Astrocyte (in vitro differentiated cells and primary cell): ENCODE results near the gene CIAO2B. TPM values are rescaled to one million over a fixed set of nuclear protein-coding genes. Genes with fewer than 3 reads are reported as not detected.

Source experiments
- DNase-seq: peaks from one replicate; pipeline ENCODE4 v3.0.0-alpha.2; 2010; ENCODE audit warnings: low read depth
- FAIRE-seq: peaks from 2 replicates; lab custom pipeline; 2011; peaks lifted over from hg19 to GRCh38; lab: Jason Lieb, UNC
- H2AFZ ChIP-seq: 2 replicates; pipeline ENCODE4 v1.6.0; 2012; ENCODE audit warnings: low read depth, low read length, inconsistent platforms
- H3K27ac ChIP-seq: 2 replicates; pipeline ENCODE4 v1.5.1; 2011; ENCODE audit warnings: low read depth, low read length, inconsistent platforms
- H3K27me3 ChIP-seq: 2 replicates; pipeline ENCODE4 v1.6.0; 2011; ENCODE audit warnings: low read length, inconsistent platforms; ENCODE audit not compliant: insufficient read depth
- H3K36me3 ChIP-seq: 2 replicates; pipeline ENCODE4 v1.5.1; 2011; ENCODE audit warnings: low read length, inconsistent platforms; ENCODE audit not compliant: insufficient read depth
- H3K4me1 ChIP-seq: 2 replicates; pipeline ENCODE4 v1.5.1; 2011; ENCODE audit warnings: low read length, inconsistent platforms; ENCODE audit not compliant: insufficient read depth
- H3K4me2 ChIP-seq: 2 replicates; pipeline ENCODE4 v1.6.0; 2012; ENCODE audit warnings: low read length, inconsistent platforms
- H3K4me3 ChIP-seq: 2 replicates; pipeline ENCODE4 v1.5.1; 2011; ENCODE audit warnings: low read depth, mild to moderate bottlenecking, low read length, inconsistent platforms; ENCODE audit not compliant: insufficient read depth
- H3K79me2 ChIP-seq: 2 replicates; pipeline ENCODE4 v1.6.0; 2012; ENCODE audit warnings: mild to moderate bottlenecking, low read length, inconsistent platforms; ENCODE audit not compliant: insufficient read depth
- H3K9ac ChIP-seq: 2 replicates; pipeline ENCODE4 v1.6.0; 2012; ENCODE audit warnings: mild to moderate bottlenecking, low read length, inconsistent platforms
- H3K9me3 ChIP-seq: 2 replicates; pipeline ENCODE4 v1.5.1; 2012; ENCODE audit warnings: low read depth, mild to moderate bottlenecking, low read length, inconsistent platforms; ENCODE audit not compliant: insufficient read depth
- H4K20me1 ChIP-seq: 2 replicates; pipeline ENCODE4 v1.6.0; 2012; ENCODE audit warnings: low read length, inconsistent platforms; ENCODE audit not compliant: insufficient read depth
- H3K27ac Mint-ChIP-seq: one replicate; pipeline ENCODE4 v1.8.0; 2021; ENCODE audit warnings: mild to moderate bottlenecking, mixed read lengths; ENCODE audit not compliant: unreplicated experiment
- H3K27me3 Mint-ChIP-seq: one replicate; pipeline ENCODE4 v1.8.0; 2021; ENCODE audit warnings: low read depth, mixed read lengths; ENCODE audit not compliant: unreplicated experiment
- H3K36me3 Mint-ChIP-seq: one replicate; pipeline ENCODE4 v1.8.0; 2021; ENCODE audit warnings: low read depth, mixed read lengths; ENCODE audit not compliant: unreplicated experiment
- H3K4me1 Mint-ChIP-seq: one replicate; pipeline ENCODE4 v1.8.0; 2021; ENCODE audit warnings: low read depth, mixed read lengths; ENCODE audit not compliant: unreplicated experiment
- H3K4me3 Mint-ChIP-seq: one replicate; pipeline ENCODE4 v1.8.0; 2021; ENCODE audit warnings: mild to moderate bottlenecking, moderate library complexity, mixed read lengths; ENCODE audit not compliant: unreplicated experiment
- H3K9me3 Mint-ChIP-seq: one replicate; pipeline ENCODE4 v1.8.0; 2021; ENCODE audit warnings: mild to moderate bottlenecking, mixed read lengths; ENCODE audit not compliant: unreplicated experiment
- CTCF ChIP-seq: IDR thresholded peaks from 2 replicates; pipeline ENCODE4 v1.5.1; 2011; ENCODE audit warnings: low read depth, mild to moderate bottlenecking, inconsistent platforms, low read length, moderate library complexity; ENCODE audit not compliant: insufficient read depth
- EZH2 ChIP-seq: IDR thresholded peaks from 2 replicates; pipeline ENCODE4 v1.6.1; 2012; ENCODE audit warnings: mild to moderate bottlenecking, low read length, inconsistent platforms; ENCODE audit not compliant: insufficient read depth
- total RNA-seq: library from RNA; stranded (reverse); gene quantifications from 2 replicates; pipeline ENCODE4 v1.2.1, GENCODE V29; 2021

CIAO2B gene
- total RNA-seq, 1 donor from 2014 or later: 75.6 TPM

GRCh38 chr16:66903544-66904427, 30.4 kb downstream of the CIAO2B start:
- Mint-ChIP-seq H3K36me3 (peaks cover 4% of the 10 kb centered on the region), H3K27ac (no peak overlapping the region), H3K4me1 (peaks cover 31% of the 10 kb centered on the region), H3K4me3 (no peak overlapping the region), H3K27me3 (peaks cover 26% of the 10 kb centered on the region), H3K9me3 (peaks cover 7% of the 10 kb centered on the region)
- TF ChIP-seq EZH2 (no peak), CTCF (no peak)
- H3K79me2 ChIP-seq: no peaks in the 10 kb centered on the region
- peaks cover 8% of the 10 kb centered on the region for H3K27me3 ChIP-seq
- H3K9ac ChIP-seq: no peak overlapping the region
- no peak overlapping the region for H3K27ac ChIP-seq
- H2AFZ ChIP-seq: no peak overlapping the region
- no peaks in the 10 kb centered on the region for H3K9me3 ChIP-seq
- H3K4me1 ChIP-seq: peaks cover 12% of the 10 kb centered on the region
- H3K4me2 ChIP-seq: no peak overlapping the region
- no peaks in the 10 kb centered on the region for H3K36me3 ChIP-seq
- no peak overlapping the region for H3K4me3 ChIP-seq
- DNase-seq (no peak), FAIRE-seq (no peak)
- H4K20me1 ChIP-seq: no peaks in the 10 kb centered on the region

- Mint-ChIP-seq H3K27me3 (peaks cover 18% of the 10 kb centered on the region), H3K4me3 (no peak overlapping the region), H3K4me1 (peaks cover 37% of the 10 kb centered on the region), H3K27ac (no peak overlapping the region), H3K36me3 (peaks cover 4% of the 10 kb centered on the region), H3K9me3 (peaks cover 8% of the 10 kb centered on the region)
- no peaks in the 10 kb centered on the region for H4K20me1 ChIP-seq
- no peak overlapping the region for H3K9ac ChIP-seq
- peaks cover 12% of the 10 kb centered on the region for H3K4me1 ChIP-seq
- H2AFZ ChIP-seq: no peak overlapping the region
- H3K27me3 ChIP-seq: peaks cover 2% of the 10 kb centered on the region
- no peaks in the 10 kb centered on the region for H3K79me2 ChIP-seq
- H3K4me3 ChIP-seq: no peak overlapping the region
- no peaks in the 10 kb centered on the region for H3K36me3 ChIP-seq
- no peak for DNase-seq
- FAIRE-seq: no peak
- H3K9me3 ChIP-seq: no peaks in the 10 kb centered on the region
- no peak overlapping the region for H3K4me2 ChIP-seq
- TF ChIP-seq CTCF (no peak), EZH2 (no peak)
- no peak overlapping the region for H3K27ac ChIP-seq
Measured at GRCh38 chr16:66902648-66903543, 31.3 kb downstream of the CIAO2B start.
